RWPE1 (cell line): ENCODE results near the gene ZBTB47.

Experiments used
- CTCF ChIA-PET: fragments of 350-600 bp; sonication (Branson Sonifier 250); formaldehyde crosslinking; extraction: SDS; loops from one replicate; lab custom pipeline; 2021; lab: Yijun Ruan, JAX
- POLR2A ChIA-PET: fragments of 400-600 bp; formaldehyde crosslinking; extraction: SDS; loops from one replicate; lab custom pipeline; 2020; ENCODE audit warnings: antibody characterized with exemption; ENCODE audit not compliant: low non-redundant PET; lab: Yijun Ruan, JAX
- DNase-seq: peaks from one replicate; pipeline ENCODE4 v3.0.0; 2012; ENCODE audit warnings: low spot score
- H3K27ac ChIP-seq: fragments of 450-650 bp; 2 replicates; pipeline ENCODE4 v1.5.1; 2017
- TF ChIP-seq, protein P1 (sequence below): fragments of 450-650 bp; conservative IDR thresholded peaks from 2 replicates; pipeline ENCODE4 v1.5.1; 2017; ENCODE audit warnings: low read depth, mild to moderate bottlenecking

The ZBTB47 gene

DNA sequence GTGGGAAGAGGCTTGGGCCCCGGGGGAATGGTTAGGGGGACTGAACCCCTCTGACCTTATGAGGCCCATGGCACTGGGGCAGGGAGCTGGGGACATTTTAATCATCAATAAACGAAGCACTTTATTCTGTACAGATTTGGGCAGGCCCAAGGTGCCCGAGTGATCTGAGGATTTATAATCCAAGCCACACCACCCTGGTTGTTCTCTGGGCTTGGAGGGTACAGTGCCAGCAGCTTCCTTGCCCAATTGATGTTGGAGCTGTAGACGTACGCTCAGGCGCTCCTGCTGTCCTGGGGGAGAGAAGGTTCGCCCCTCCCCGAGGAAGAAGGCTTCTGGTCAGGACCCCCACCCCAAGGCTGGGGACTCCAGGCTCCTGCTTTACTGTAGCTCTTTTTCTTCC is 12.5 kb downstream of the ZBTB47 start:
- DNase-seq: no peak
- CTCF ChIA-PET: no interaction called here
- POLR2A ChIA-PET: no interaction called here
- TF ChIP-seq, protein P1, sequence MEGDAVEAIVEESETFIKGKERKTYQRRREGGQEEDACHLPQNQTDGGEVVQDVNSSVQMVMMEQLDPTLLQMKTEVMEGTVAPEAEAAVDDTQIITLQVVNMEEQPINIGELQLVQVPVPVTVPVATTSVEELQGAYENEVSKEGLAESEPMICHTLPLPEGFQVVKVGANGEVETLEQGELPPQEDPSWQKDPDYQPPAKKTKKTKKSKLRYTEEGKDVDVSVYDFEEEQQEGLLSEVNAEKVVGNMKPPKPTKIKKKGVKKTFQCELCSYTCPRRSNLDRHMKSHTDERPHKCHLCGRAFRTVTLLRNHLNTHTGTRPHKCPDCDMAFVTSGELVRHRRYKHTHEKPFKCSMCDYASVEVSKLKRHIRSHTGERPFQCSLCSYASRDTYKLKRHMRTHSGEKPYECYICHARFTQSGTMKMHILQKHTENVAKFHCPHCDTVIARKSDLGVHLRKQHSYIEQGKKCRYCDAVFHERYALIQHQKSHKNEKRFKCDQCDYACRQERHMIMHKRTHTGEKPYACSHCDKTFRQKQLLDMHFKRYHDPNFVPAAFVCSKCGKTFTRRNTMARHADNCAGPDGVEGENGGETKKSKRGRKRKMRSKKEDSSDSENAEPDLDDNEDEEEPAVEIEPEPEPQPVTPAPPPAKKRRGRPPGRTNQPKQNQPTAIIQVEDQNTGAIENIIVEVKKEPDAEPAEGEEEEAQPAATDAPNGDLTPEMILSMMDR: no peak
- H3K27ac ChIP-seq: peak overlapping the region; percentile 58

DNA sequence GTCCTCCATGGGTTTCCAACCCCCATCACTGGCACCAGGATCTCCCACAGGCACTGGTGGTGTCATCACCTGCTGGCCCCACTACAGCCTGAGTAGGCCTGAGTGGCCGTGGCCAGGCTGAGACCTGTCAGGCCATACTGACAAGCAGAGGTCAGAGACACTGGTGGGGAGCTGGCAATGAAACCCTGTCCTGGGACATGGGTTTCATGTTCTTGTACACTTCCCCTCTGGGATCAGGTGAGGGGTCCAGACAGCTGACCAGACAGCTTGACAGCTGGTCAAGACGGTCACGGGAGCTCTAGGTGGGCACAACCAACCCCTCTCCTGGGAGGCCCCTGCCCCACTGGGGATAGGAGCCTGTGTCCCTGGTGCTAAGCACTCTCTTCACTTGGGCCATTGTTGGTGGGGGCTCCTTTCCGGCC is 13.1 kb downstream of the ZBTB47 start:
- POLR2A ChIA-PET: no interaction called here
- DNase-seq: no peak
- H3K27ac ChIP-seq: peak overlapping the region; percentile 58; the same call in 1 of the 2 replicates
- CTCF ChIA-PET: no interaction called here
- TF ChIP-seq, protein P1: no peak

DNA sequence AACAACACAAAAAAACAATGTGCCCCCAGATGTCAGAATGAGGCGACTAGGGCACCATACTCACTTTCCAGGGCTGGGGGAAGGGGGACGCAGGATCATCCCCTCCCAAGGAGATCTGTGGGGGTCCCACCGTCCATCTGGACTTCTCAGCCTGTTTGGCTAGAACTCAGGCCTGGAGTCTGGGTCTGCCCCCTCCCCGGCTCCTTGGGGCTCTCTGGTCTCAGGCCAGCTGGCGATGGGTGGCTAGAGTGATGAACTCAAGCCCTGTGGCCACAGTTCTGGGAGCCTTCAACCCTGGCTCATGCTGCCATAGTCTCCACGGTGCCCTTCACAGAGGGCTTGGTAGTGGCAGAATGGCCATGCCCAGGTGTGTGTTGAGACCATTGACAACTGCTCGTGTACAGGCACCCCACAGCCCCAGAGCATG is 13.6 kb downstream of the ZBTB47 start:
- CTCF ChIA-PET: no interaction called here
- POLR2A ChIA-PET: no interaction called here
- TF ChIP-seq, protein P1: no peak
- no peak overlapping the region for H3K27ac ChIP-seq
- no peak for DNase-seq

DNA sequence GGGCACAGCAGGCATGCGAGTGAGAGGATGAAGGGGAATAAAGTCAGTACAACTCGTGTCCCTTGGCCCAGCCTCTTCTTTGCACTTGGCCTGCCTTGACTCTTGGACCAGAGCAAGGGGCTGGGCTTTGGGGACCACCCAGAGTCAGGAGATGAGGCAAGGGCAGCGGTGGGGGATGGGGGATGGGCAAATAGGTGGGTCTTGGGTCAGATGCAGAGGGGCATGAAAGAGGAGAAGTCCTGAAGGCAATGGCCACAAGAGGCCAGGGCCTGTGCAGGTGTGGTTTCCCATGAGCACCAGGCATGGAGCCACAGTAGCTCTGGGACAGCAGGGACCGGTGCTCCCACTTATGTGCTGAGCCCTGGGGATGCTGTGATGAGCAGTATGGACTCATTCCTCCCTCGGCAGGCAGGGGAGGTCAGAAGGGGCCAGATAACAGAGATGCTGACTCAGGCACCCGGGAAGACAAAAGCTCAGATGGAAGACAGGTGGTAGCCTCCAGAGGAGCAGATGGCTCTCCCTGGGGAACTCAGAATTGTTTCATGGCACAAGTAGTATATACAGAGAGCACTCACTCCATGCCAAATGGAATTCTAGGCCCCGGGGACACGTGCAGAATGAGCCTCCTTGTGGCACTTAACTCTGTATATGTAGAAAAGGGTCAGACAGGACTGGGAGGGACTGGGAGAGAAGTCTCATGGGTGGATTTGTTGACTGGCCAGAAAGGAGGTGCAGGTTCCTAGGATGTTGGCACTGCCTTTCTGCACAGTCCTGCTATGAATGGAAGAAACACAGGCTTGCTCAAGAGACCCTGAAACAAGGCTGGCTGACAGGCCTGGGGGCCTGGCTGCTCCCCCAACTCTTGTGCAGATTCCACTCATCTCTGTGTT is 14.3 kb downstream of the ZBTB47 start:
- TF ChIP-seq, protein P1: no peak
- DNase-seq: no peak
- ChIA-PET POLR2A (no interaction called here), CTCF (no interaction called here)
- H3K27ac ChIP-seq: no peak overlapping the region

DNA sequence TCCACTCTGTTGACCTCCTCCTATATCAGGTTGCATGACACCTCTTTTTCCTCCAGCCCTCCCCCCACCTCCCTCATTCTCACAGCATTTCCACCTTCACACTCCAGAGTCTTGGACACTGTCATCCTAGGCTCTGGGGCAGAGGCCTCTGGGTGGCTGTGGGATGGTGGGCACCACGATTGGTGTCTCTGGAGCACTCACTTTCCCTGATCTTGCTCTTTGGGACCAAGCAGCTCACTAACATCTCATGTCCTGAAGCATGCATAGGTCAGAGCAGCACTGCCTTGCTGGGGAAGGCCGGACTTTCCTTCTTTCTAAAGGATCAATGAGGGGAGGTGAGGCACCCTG is 14.9 kb downstream of the ZBTB47 start:
- TF ChIP-seq, protein P1: no peak
- DNase-seq: no peak
- H3K27ac ChIP-seq: no peak overlapping the region
- CTCF ChIA-PET: no interaction called here
- POLR2A ChIA-PET: no interaction called here

DNA sequence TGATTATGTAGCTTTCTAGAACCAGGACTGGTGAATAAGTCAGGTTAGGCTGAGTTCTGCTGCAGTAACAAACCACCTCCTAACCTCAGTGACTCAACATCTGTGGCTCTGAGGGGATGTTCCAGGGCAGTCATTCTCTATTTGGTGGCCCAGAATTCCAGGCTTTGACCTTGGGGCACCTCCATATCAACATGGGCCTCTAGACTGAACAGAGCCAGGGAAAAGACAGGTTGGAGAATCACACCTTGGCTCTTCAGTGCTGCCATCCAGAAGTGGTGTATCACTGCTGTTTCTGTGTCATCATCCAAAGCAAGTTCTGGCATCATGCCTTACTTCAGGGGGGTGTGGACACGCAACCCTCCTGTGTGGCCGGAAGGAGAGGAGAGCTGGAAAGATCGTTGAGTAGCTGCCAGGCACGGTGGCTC is 15.3 kb downstream of the ZBTB47 start:
- H3K27ac ChIP-seq: no peak overlapping the region
- ChIA-PET CTCF (no interaction called here), POLR2A (no interaction called here)
- DNase-seq: no peak
- TF ChIP-seq, protein P1: no peak
